OCI-LY1 (cell line): ENCODE measurements around the gene RPL22.

ENCODE experiments used
- H2AFZ ChIP-seq: fragments of 200-600 bp; sonication (generic), shearing (Covaris generic); 2 replicates; pipeline ENCODE4 v1.6.0; 2014; ENCODE audit warnings: antibody characterized with exemption, mild to moderate bottlenecking, low read length
- H3F3A ChIP-seq: fragments of 200-600 bp; sonication (generic), shearing (Covaris generic); 2 replicates; pipeline ENCODE4 v1.6.0; 2014; ENCODE audit warnings: mild to moderate bottlenecking, antibody characterized with exemption, low read length, moderate library complexity; ENCODE audit not compliant: insufficient read depth
- H3K27ac ChIP-seq: fragments of 200-600 bp; sonication (generic); 2 replicates; pipeline ENCODE4 v1.5.1; 2014; ENCODE audit warnings: low read length, mixed run types, mild to moderate bottlenecking, low read depth; ENCODE audit not compliant: poor library complexity, severe bottlenecking
- H3K27me3 ChIP-seq: fragments of 200-600 bp; sonication (generic); 2 replicates; pipeline ENCODE4 v1.6.0; 2014; ENCODE audit warnings: antibody characterized with exemption, mild to moderate bottlenecking, low read length, moderate library complexity; ENCODE audit not compliant: insufficient read depth
- H3K36me3 ChIP-seq: fragments of 200-600 bp; sonication (generic); 2 replicates; pipeline ENCODE4 v1.6.1; 2014; ENCODE audit warnings: mild to moderate bottlenecking, antibody characterized with exemption, low read length, moderate library complexity, mixed read lengths; ENCODE audit not compliant: insufficient read depth
- H3K4me1 ChIP-seq: fragments of 200-600 bp; sonication (generic); 2 replicates; pipeline ENCODE4 v1.5.1; 2014; ENCODE audit warnings: mild to moderate bottlenecking, low read length, moderate library complexity; ENCODE audit not compliant: insufficient read depth, severe bottlenecking
- H3K4me2 ChIP-seq: fragments of 200-600 bp; sonication (generic), shearing (Covaris generic); 2 replicates; pipeline ENCODE4 v1.6.1; 2014; ENCODE audit warnings: low read length
- H3K4me3 ChIP-seq: fragments of 200-600 bp; sonication (generic); 2 replicates; pipeline ENCODE4 v1.5.1; 2014; ENCODE audit warnings: low read length, low read depth, mild to moderate bottlenecking, mixed read lengths; ENCODE audit not compliant: poor library complexity, severe bottlenecking
- H3K79me2 ChIP-seq: fragments of 200-600 bp; shearing (Covaris generic); 2 replicates; pipeline ENCODE4 v1.6.1; 2016; ENCODE audit warnings: mixed run types, low read length, mixed read lengths; ENCODE audit not compliant: insufficient read depth
- H3K9ac ChIP-seq: fragments of 200-600 bp; sonication (generic), shearing (Covaris generic); 2 replicates; pipeline ENCODE4 v1.6.1; 2014; ENCODE audit warnings: mild to moderate bottlenecking, low read length, mixed read lengths
- H3K9me2 ChIP-seq: fragments of 200-600 bp; sonication (generic), shearing (Covaris generic); 2 replicates; pipeline ENCODE4 v1.6.1; 2014; ENCODE audit warnings: low read depth, mild to moderate bottlenecking, low read length, mixed read lengths
- H3K9me3 ChIP-seq: fragments of 200-600 bp; shearing (Covaris generic); 2 replicates; pipeline ENCODE4 v1.6.1; 2014; ENCODE audit warnings: low read length, mixed read lengths
- H4K20me1 ChIP-seq: fragments of 200-600 bp; sonication (generic), shearing (Covaris generic); 2 replicates; pipeline ENCODE4 v1.6.0; 2016; ENCODE audit warnings: mild to moderate bottlenecking, low read length; ENCODE audit not compliant: insufficient read depth
- EZH2 ChIP-seq: fragments of 200-600 bp; sonication (generic), shearing (Covaris generic); IDR thresholded peaks from 2 replicates; pipeline ENCODE4 v1.8.0; 2017; ENCODE audit warnings: borderline replicate concordance, mixed run types, mild to moderate bottlenecking, antibody characterized with exemption, low read length, moderate library complexity, mixed read lengths
- TF ChIP-seq, protein P1 (sequence below): fragments of 200-600 bp; sonication (generic), shearing (Covaris generic); IDR thresholded peaks from 2 replicates; pipeline ENCODE4 v1.5.1; 2017; ENCODE audit warnings: mild to moderate bottlenecking, antibody characterized with exemption, low read length, moderate library complexity, mixed read lengths

The RPL22 gene

DNA sequence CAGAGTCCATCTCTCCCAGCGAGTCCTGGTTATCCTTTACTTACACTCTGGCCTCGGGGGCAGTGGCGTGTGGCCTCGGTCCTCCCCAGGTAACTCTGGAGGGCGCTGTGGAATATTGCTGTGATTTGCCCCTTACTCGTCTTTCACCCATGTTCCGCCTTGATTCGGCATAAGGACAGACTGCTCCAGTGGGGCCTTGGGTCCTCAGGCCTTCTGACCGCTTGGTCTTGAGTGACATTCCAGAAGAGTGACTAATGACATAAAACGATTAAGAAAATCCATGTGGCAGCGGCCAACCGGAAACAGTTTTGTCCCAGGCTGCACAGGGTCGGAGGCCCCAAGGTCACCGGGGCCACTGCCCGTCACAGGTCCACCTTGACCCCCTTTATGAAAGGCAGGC is 25.3 kb upstream of the RPL22 start:
- no peak overlapping the region for H3K9ac ChIP-seq
- H3K36me3 ChIP-seq: peaks cover 87% of the 10 kb centered on the region
- no peaks in the 10 kb centered on the region for H3K79me2 ChIP-seq
- H3K4me1 ChIP-seq: no peaks in the 10 kb centered on the region
- no peaks in the 10 kb centered on the region for H3K27me3 ChIP-seq
- no peaks in the 10 kb centered on the region for H3K9me2 ChIP-seq
- no peaks in the 10 kb centered on the region for H3K9me3 ChIP-seq
- H3K4me2 ChIP-seq: no peak overlapping the region
- no peaks in the 10 kb centered on the region for H4K20me1 ChIP-seq
- H3K27ac ChIP-seq: no peak overlapping the region
- no peak overlapping the region for H2AFZ ChIP-seq
- no peak overlapping the region for H3K4me3 ChIP-seq
- H3F3A ChIP-seq: no peaks in the 10 kb centered on the region
- TF ChIP-seq EZH2: no peak
- TF ChIP-seq, protein P1, sequence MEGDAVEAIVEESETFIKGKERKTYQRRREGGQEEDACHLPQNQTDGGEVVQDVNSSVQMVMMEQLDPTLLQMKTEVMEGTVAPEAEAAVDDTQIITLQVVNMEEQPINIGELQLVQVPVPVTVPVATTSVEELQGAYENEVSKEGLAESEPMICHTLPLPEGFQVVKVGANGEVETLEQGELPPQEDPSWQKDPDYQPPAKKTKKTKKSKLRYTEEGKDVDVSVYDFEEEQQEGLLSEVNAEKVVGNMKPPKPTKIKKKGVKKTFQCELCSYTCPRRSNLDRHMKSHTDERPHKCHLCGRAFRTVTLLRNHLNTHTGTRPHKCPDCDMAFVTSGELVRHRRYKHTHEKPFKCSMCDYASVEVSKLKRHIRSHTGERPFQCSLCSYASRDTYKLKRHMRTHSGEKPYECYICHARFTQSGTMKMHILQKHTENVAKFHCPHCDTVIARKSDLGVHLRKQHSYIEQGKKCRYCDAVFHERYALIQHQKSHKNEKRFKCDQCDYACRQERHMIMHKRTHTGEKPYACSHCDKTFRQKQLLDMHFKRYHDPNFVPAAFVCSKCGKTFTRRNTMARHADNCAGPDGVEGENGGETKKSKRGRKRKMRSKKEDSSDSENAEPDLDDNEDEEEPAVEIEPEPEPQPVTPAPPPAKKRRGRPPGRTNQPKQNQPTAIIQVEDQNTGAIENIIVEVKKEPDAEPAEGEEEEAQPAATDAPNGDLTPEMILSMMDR: no peak

DNA sequence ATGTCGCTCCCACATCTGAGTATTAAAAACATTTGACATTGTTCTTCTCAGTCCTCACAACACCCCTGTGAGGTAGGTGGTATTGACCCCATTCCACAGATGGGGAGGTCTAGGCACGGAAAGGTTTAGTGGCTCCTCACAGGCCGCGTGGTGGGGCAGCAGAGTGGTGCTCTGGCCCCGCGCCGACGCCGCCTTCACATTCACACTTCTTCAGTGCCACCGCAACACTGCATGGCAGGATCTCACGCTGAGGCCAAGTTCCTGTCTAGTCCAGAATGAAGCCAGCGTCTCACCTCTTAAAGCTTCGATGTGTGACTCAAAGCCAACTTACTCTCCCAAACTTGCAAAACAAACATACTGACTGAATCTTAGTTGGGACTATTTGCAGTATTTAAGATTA is 24.2 kb upstream of the RPL22 start:
- Histone ChIP-seq H4K20me1 (no peaks in the 10 kb centered on the region), H3K27me3 (no peaks in the 10 kb centered on the region), H3K79me2 (no peaks in the 10 kb centered on the region), H3K36me3 (peaks cover 79% of the 10 kb centered on the region), H3F3A (no peaks in the 10 kb centered on the region), H3K4me2 (no peak overlapping the region), H3K9me2 (no peaks in the 10 kb centered on the region), H3K9me3 (no peaks in the 10 kb centered on the region), H3K9ac (no peak overlapping the region), H3K4me3 (no peak overlapping the region), H3K27ac (no peak overlapping the region), H2AFZ (no peak overlapping the region), H3K4me1 (no peaks in the 10 kb centered on the region)
- no peak for TF ChIP-seq EZH2

DNA sequence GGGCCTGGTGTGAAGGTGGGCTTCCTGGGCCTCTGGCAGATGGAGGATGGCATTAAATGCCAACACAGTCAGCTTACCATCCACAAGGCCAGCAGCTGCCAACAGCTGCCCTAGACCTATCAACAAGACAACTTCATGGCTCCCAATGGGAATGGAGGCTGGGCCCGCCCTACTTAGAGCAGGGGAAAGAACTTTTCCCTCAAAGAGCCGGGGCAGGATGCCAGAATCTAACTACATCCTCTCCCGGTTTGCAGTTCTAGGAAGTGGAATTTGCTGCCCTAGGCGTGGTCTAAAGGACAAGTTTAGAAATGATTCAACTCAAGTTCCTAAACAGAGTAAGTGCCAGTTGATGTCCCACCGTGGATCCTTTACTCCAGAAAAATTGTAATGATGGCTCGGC is 23.2 kb upstream of the RPL22 start:
- no peaks in the 10 kb centered on the region for H4K20me1 ChIP-seq
- H3K4me2 ChIP-seq: no peak overlapping the region
- no peak overlapping the region for H2AFZ ChIP-seq
- no peaks in the 10 kb centered on the region for H3F3A ChIP-seq
- no peak overlapping the region for H3K4me3 ChIP-seq
- no peaks in the 10 kb centered on the region for H3K9me2 ChIP-seq
- no peaks in the 10 kb centered on the region for H3K79me2 ChIP-seq
- H3K4me1 ChIP-seq: no peaks in the 10 kb centered on the region
- no peak overlapping the region for H3K27ac ChIP-seq
- no peaks in the 10 kb centered on the region for H3K27me3 ChIP-seq
- TF ChIP-seq EZH2: no peak
- TF ChIP-seq, protein P1: no peak
- no peak overlapping the region for H3K9ac ChIP-seq
- H3K9me3 ChIP-seq: no peaks in the 10 kb centered on the region
- peaks cover 69% of the 10 kb centered on the region for H3K36me3 ChIP-seq

- no peaks in the 10 kb centered on the region; the same call in 1 of the 2 replicates for H3K27me3 ChIP-seq
- H3K9ac ChIP-seq: no peak overlapping the region
- H3K79me2 ChIP-seq: no peaks in the 10 kb centered on the region
- no peaks in the 10 kb centered on the region for H3K4me1 ChIP-seq
- H3K9me3 ChIP-seq: no peaks in the 10 kb centered on the region
- no peak overlapping the region for H3K27ac ChIP-seq
- no peaks in the 10 kb centered on the region for H3F3A ChIP-seq
- H4K20me1 ChIP-seq: no peaks in the 10 kb centered on the region
- TF ChIP-seq, protein P1: no peak
- TF ChIP-seq EZH2: no peak
- no peaks in the 10 kb centered on the region for H3K9me2 ChIP-seq
- H3K4me2 ChIP-seq: no peak overlapping the region
- no peak overlapping the region for H3K4me3 ChIP-seq
- no peak overlapping the region for H2AFZ ChIP-seq
- H3K36me3 ChIP-seq: peaks cover 56% of the 10 kb centered on the region
Observed at GRCh38 chr1:6221210-6221784, 21.9 kb upstream of the RPL22 start.
